GM18505 (cell line): ENCODE data around the gene CD48.
"Not testable (repeated sequence)": the region's sequence is repeated elsewhere in the genome, so short reads cannot be mapped to it uniquely, and the experiment has no call there.

Experiments
- ATAC-seq: cut with Tn5 transposase; IDR thresholded peaks from one replicate; pipeline ENCODE4 v1.9.1; 2021; ENCODE audit not compliant: unreplicated experiment
- POLR2A ChIP-seq: IDR thresholded peaks from 4 replicates; pipeline ENCODE4 v1.6.1; 2011; ENCODE audit warnings: borderline replicate concordance; ENCODE audit not compliant: insufficient read depth, insufficient read length; ENCODE audit errors: extremely low read depth

Gene CD48

GRCh38 chr1:160652924-160653619, 58.5 kb downstream of the CD48 start:
- TF ChIP-seq POLR2A: peak; percentile 41
- ATAC-seq: no peak

- ATAC-seq: not testable (repeated sequence)
- peak; percentile 58 for TF ChIP-seq POLR2A
These were observed 59.5 kb downstream of the CD48 start for GRCh38 chr1:160652065-160652641.

DNA sequence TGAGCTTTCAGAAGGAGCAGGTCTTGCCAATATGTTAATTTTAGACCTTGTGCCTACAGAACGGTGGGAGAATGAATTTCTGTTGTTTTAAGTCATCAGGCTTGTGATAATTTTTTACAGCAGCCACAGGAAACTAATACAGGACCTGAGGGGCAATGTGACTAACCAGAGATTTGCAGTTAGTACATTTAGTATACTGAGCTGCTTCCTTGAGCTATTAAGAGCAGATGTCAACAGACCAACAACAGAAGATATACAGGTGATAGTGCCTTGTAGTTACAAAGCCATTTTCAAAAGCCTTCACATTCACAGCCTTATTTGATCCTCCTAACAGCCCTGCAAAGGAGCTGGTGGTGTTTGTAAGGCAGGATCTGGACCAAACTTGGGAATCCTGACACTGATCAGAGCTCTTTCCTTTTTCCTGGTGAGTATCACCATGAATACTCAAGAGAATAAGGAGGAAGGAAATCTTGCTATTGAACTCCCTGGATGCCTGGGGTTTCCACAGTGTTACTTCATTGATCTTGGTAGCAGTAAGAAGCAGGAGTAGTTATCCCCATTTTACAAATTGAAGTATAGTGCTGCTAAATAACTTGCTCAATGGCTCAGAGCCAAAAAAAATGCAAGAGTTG, 60.1 kb downstream of the CD48 start:
- TF ChIP-seq POLR2A: no peak

GRCh38 chr1:160647329-160647720, 64.3 kb downstream of the CD48 start:
- peak; percentile 20 for ATAC-seq
- no peak for TF ChIP-seq POLR2A

More for the DNA sequence above, 60.1 kb downstream of the CD48 start:
- no peak for ATAC-seq

- peak; percentile 49 for ATAC-seq
- peak; percentile 97 for TF ChIP-seq POLR2A
These were observed 64.8 kb downstream of the CD48 start, which contains the start of gene SLAMF1 for GRCh38 chr1:160646711-160647328. TSS of gene SLAMF1 (minus strand) at chr1:160647044. CDS start at chr1:160646945, 99 bp downstream.

DNA sequence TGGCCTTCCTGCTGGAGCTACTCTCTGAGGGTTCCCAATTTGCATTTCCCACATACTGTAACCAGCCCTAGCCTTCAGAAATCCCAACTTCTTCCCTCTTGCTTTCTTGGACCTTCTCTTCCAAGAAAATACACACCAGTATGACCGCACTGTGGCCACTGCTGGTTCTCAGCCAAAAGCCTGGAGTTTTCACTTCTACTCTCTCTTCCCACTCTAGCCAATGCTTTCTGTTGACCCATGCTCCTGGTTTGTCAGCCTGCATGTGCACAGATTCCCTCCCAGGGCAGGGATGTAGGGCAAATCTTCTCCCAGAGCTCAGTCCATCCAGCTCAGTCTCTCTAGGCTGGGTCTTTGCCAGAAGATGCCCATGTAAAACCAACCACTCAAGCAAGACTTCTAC, 65.4 kb downstream of the CD48 start:
- TF ChIP-seq POLR2A: no peak
- ATAC-seq: no peak

- peak; percentile 57 for TF ChIP-seq POLR2A
- no peak for ATAC-seq
These were observed 66.1 kb downstream of the CD48 start for GRCh38 chr1:160645386-160646130.

DNA sequence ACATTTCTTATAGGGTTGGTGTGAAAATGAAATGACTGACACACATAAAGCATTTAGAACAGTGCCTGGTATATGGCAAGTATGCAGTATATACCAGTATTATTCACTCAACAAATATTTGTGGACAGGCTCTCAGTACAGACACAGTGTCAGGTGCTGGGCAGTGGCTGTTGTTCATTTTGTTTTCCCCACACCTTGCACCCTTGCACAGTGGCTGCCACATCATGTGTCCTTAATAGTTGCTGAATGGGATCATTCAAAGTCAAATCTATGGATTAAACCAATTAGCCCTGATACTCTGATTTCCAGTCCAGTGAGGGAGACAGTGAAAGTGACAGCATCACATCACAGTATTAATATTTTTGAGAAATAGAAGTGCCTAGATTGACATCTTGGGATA, 67.2 kb downstream of the CD48 start:
- ATAC-seq: no peak

DNA sequence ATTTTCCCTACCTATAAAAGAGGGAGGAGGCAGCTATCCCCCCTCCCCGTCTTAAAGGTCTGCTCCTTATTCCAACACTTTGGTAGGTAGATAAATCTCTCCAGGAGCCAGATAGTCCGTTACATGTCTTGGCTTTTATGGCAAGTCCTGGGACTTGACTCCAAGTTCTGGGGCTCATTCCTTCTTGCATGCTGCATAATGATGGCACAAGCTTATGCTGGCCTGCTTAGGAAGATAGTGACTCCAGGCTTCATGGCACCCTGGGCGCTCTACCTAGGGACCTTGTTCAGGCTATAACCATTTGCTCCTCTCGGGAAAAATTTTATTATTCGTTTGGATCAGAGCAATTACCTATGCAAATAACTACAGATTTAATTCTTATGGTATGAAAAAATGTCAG, 68.5 kb downstream of the CD48 start:
- no peak for TF ChIP-seq POLR2A
- no peak for ATAC-seq

More for the DNA sequence above, 67.2 kb downstream of the CD48 start:
- TF ChIP-seq POLR2A: no peak

- no peak for TF ChIP-seq POLR2A
- no peak for ATAC-seq
These were observed 69.4 kb downstream of the CD48 start for GRCh38 chr1:160642281-160642644.

DNA sequence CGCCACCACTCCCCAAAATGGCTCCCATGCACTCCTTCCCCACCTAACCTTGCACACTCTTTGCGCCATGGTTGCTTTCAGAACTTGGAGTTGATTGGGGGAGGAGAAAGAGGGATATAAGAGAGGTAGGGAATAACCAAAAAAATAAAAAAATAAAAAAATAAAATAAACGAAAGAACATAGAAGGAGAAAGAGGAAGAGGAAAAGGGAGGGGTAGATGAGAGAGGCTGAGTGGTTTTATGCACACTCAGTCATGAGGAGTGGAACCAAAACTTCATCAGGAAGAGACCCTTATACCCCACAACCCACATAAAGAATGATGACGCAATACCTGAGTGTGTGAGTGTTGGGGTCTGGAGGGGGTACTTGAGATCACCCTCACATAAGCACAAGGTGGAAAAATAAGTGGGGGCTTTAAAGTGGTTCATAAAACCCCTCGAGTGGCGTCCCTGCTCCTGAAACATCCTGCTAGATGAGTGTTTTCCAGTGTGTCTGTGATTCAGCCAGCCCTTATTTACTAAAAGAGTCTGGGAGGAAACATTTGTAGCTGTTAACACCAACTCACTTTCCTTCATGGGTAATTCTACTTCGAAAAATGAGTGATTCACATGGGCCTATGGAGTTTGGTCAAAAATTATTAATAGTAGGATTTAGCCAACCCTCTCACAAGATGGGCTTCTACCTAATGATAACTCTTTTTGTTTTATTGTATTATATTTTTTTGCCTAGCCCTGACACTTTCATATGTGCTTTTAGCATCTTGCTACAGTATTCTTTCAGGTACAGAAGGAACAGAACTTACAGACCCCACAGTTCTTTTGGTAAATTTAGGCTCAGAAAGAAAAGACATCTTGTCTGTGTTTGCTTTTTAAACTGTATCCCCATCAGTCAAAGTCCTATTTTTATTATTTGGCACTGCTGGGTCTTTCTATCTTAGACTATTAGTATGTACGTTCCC, 70.0 kb downstream of the CD48 start:
- peak; percentile 65 for TF ChIP-seq POLR2A
- no peak for ATAC-seq

- ATAC-seq: no peak
- TF ChIP-seq POLR2A: peak; percentile 55
These were observed 71.1 kb downstream of the CD48 start for GRCh38 chr1:160640359-160641123.

DNA sequence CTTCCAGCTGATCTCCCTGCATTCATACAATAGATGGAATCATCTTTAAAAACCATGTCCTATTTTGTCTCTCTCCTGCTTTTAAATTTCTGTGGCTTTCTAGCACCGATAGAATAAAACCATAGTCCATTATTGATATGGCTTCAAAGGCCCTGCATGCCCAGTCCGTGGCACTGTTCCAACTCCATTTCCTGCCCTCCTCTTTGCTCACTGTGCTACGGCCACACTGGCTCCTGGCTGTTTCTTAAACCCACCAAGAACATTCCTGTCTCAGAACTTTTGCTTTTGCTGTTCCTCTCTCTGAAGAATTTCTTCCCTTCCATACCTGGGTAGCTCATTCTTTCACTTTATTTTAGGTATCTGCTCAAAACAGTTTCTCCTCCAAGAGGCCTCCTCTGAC, 72.0 kb downstream of the CD48 start:
- ATAC-seq: no peak
- peak; percentile 12 for TF ChIP-seq POLR2A
